Large intestine (tissue), 3 donors: Measurements from ENCODE around the gene TTLL13. TPM values are rescaled to one million over a fixed set of nuclear protein-coding genes. Genes with fewer than 3 reads are reported as not detected.
"Not testable (repeated sequence)": the region's sequence is repeated elsewhere in the genome, so short reads cannot be mapped to it uniquely, and the experiment has no call there.

ENCODE experiments used
- DNase-seq, 2 donors: peaks; one replicate each; pipeline versions ENCODE4 v3.0.0 to v3.0.0-alpha.2; 2013
- H3K27ac ChIP-seq: one replicate; pipeline ENCODE4 v1.5.1; 2013; ENCODE audit warnings: low read length
- H3K27me3 ChIP-seq: 2 replicates; pipeline ENCODE4 v1.6.1; 2013; ENCODE audit warnings: low read length; ENCODE audit not compliant: control insufficient read depth, insufficient read depth
- H3K36me3 ChIP-seq: 2 replicates; pipeline ENCODE4 v1.6.1; 2013; ENCODE audit warnings: low read length; ENCODE audit not compliant: control insufficient read depth, insufficient read depth
- H3K4me1 ChIP-seq: one replicate; pipeline ENCODE4 v1.6.1; 2013; ENCODE audit warnings: low read length; ENCODE audit not compliant: control insufficient read depth, insufficient read depth
- H3K4me3 ChIP-seq: one replicate; pipeline ENCODE4 v1.5.1; 2013; ENCODE audit warnings: low read length
- H3K9me3 ChIP-seq: one replicate; pipeline ENCODE4 v1.6.1; 2013; ENCODE audit warnings: mild to moderate bottlenecking, low read depth, low read length, moderate library complexity; ENCODE audit not compliant: control insufficient read depth
- WGBS: methylation state at CpG from one replicate; pipeline ENCODE4 v1.1.5; 2013; ENCODE audit warnings: low lambda C conversion rate; ENCODE audit not compliant: insufficient coverage; 5-methylcytosine and 5-hydroxymethylcytosine counted together
- polyA plus RNA-seq: library from polyadenylated mRNA; unstranded; fragments of 120-200 nt; gene quantifications from one replicate; pipeline ENCODE4 v1.2.1, GENCODE V29; 2013

Gene TTLL13
- polyA plus RNA-seq, 1 donor: 0.33 TPM

DNA sequence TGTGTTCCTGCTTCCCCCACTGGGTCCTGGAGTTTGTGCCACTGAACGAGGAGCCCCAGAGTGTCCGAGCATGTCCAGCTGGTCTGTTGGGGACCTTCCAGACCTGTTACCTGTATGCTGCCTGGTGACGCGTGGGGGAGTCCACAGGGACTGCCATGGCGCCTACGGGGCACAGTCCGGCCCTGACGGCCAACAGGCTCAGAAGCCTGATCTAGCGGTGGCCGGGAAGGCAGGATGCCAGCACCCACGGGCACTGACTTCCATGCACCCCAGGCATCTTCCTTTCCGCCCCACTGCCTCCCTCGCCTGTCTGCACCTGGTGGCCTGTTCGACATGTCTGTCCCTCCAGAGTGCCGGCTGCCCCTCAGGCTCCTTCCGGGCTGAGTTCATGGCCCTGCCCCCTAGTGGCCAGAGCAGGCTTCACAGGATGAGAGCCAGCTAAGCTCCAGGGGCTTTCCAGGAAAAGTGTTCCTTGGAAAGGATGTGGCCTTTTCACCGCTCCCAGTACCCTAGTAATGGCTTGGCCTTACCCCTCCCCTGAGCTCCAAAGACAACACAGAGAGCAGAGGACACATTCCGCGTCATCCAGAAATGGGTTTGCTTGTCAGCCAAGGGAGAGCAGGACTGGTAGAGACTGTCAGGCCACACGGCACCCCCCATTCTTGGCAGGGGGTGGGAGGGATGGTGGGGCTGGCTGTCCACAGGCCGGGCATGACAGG is 51.8 kb downstream of the TTLL13 start:
- Histone ChIP-seq H3K4me3 (no peak overlapping the region), H3K4me1 (peaks cover 2% of the 10 kb centered on the region), H3K27me3 (no peaks in the 10 kb centered on the region), H3K36me3 (no peaks in the 10 kb centered on the region), H3K27ac (no peak overlapping the region), H3K9me3 (no peaks in the 10 kb centered on the region)
- no CpG with 5 or more reads among the region's 21 CpGs for WGBS
- peak in 1 of 2 donors; percentile 51 for DNase-seq

DNA sequence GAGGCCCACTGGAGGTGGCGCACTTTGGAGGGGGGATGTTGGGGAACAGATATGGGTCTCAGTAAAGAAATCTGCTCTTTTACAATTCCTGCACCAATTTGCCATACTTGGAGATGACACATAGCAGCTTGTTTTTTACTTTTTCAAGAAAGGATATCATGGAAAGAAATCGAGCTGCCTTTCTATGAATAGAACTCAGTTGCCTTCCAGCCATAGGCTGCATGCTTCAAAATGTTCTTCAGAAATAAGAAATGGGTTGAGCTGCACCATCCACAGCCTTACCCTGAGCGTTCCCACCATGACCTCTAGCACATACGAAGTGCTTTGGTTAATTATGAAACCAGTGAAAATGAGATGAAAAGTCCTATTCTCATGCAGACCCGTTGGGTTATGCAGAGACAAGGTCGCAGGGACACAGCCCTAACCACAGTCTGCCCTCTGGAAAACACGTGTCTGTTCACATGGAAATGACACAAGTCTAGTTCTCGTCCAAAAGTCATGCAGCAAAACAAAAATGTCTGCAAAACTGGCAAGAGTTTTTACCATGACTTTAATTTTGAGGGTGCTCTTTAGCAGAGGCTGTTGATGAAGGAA is 52.4 kb downstream of the TTLL13 start:
- Histone ChIP-seq H3K4me1 (peaks cover 7% of the 10 kb centered on the region), H3K27ac (no peak overlapping the region), H3K9me3 (no peaks in the 10 kb centered on the region), H3K36me3 (no peaks in the 10 kb centered on the region), H3K27me3 (no peaks in the 10 kb centered on the region), H3K4me3 (no peak overlapping the region)
- DNase-seq: no peak
- no CpG with 5 or more reads among the region's 8 CpGs for WGBS

DNA sequence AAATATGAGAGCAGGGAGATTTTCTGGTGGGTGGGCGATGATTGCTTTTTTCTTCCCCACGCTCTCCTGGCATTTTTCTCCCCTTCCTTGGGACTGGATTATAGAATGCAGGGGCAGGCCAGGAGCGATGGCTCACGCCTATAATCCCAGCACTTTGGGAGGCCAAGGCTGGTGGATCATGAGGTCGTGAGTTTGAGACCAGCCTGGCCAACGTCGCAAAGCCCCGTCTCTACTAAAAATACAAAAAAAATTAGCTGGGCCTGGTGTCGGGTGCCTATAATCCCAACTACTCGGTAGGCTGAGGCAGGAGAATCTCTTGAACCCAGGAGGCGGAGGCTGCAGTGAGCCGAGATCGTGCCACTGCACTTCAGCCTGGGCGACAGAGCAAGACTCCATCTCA is 56.0 kb downstream of the TTLL13 start:
- H3K36me3 ChIP-seq, H3K4me3 ChIP-seq, H3K9me3 ChIP-seq, H3K27ac ChIP-seq, DNase-seq, H3K4me1 ChIP-seq, H3K27me3 ChIP-seq: not testable (repeated sequence)
- WGBS: no CpG with 5 or more reads among the region's 14 CpGs

DNA sequence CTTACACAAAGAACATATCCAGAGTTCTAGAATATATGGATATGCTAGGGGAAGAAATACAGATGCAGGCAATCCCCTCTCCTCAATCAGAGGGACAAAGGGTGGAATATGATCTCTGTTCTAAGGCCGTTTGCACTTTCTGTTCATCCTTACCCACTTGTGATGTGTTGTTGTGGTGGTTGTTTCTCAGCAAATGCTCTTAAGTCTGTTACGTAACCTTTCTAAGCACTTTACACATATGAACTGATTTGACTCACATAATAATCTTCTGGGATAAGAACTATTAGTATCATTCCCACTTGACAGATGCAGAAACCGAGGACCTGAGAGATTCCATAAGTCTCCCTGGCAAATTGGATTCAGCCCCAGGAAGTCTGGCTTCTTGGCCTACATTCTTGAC is 56.6 kb downstream of the TTLL13 start:
- H3K4me1 ChIP-seq: peaks cover 7% of the 10 kb centered on the region
- 100% methylated on average over 1 of the region's 3 CpGs for WGBS

DNA sequence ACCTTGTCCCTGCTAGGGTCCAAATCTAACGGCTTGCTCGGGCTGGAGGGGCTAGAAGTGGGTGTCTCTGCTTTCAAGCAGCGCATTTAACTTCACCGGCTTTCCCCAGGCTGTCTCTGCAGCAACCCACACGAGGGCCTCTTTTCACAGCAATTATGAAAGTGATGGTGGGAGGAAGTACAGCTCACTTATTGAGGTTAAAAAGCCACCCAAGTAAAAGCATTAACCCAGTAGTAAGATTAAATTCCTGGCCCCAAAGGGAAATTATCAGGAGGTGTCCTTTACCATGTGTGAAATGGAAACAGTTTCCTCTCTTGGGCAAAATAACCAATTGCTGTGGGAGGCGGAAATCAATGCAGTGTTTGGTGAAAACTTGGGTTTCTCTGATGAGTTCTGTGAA is 57.2 kb downstream of the TTLL13 start:
- WGBS: no CpG with 5 or more reads among the region's 6 CpGs
- Histone ChIP-seq H3K4me3 (no peak overlapping the region), H3K36me3 (no peaks in the 10 kb centered on the region), H3K9me3 (no peaks in the 10 kb centered on the region), H3K4me1 (peaks cover 7% of the 10 kb centered on the region), H3K27me3 (no peaks in the 10 kb centered on the region), H3K27ac (no peak overlapping the region)
- no peak for DNase-seq

More for the DNA sequence above, 56.6 kb downstream of the TTLL13 start:
- DNase-seq: peak in 1 of 2 donors; percentile 13
- H3K4me3 ChIP-seq: no peak overlapping the region
- H3K36me3 ChIP-seq: no peaks in the 10 kb centered on the region
- no peaks in the 10 kb centered on the region for H3K9me3 ChIP-seq
- no peaks in the 10 kb centered on the region for H3K27me3 ChIP-seq
- no peak overlapping the region for H3K27ac ChIP-seq

DNA sequence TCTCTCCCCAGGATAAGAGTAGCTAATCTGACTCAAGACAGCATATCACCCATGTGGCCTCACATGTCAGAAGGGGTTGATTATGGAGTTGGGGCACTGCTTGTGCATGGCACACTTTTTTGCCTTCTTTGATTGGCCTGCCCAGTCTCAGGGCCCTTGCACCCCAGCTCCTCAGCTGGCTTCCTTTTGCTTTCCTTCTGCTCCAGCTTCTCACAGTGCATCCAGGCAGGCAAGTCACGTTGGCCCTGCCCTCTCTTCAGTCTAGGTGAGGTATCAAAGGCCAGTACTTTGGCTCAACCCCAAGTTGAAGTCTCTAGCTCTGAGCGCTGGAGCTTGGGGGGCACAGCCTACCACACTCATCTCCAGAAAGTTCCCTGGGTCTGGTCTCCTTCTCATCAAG is 58.3 kb downstream of the TTLL13 start:
- Histone ChIP-seq H3K9me3 (no peaks in the 10 kb centered on the region), H3K4me3 (no peak overlapping the region), H3K27ac (no peak overlapping the region), H3K4me1 (peaks cover 7% of the 10 kb centered on the region), H3K27me3 (no peaks in the 10 kb centered on the region), H3K36me3 (no peaks in the 10 kb centered on the region)
- no CpG with 5 or more reads among the region's 2 CpGs for WGBS
- no peak for DNase-seq

DNA sequence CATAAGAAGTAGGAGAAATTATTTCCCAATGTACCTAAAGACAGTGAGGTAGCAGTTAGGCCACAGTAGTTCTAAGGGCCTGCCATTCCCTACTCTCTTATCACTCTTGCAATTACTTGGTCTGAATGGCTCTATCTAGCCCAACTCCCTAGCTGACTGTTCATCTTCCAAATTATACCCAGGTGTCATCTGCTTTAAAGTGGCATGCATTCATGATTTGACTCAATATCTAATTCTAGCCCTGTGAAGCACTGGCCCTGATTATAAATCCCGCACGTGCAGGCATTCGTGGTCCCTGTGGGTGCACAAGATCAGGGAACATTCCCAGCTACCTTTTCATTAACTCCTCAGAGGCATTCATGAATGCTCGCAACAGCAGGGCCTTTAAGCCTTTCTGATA is 59.7 kb downstream of the TTLL13 start:
- no peaks in the 10 kb centered on the region for H3K36me3 ChIP-seq
- peaks cover 7% of the 10 kb centered on the region for H3K4me1 ChIP-seq
- WGBS: no CpG with 5 or more reads among the region's 4 CpGs
- H3K27ac ChIP-seq: no peak overlapping the region
- no peaks in the 10 kb centered on the region for H3K27me3 ChIP-seq
- DNase-seq: no peak
- no peaks in the 10 kb centered on the region for H3K9me3 ChIP-seq
- no peak overlapping the region for H3K4me3 ChIP-seq

Other genes with a start within 250 kb of the TTLL13 start
- 22.6 TPM for gene ZNF710, start 248.2 kb upstream of the TTLL13 start, polyA plus RNA-seq
- 85.2 TPM for gene IDH2, start 147.1 kb upstream of the TTLL13 start, polyA plus RNA-seq
- gene SEMA4B, start 48.2 kb upstream of the TTLL13 start, polyA plus RNA-seq: 57.7 TPM
- gene CIB1, start 15.6 kb upstream of the TTLL13 start, polyA plus RNA-seq: 87.1 TPM
- gene GDPGP1, start 15.3 kb upstream of the TTLL13 start, polyA plus RNA-seq: 7.8 TPM
- gene NGRN, start 16.1 kb downstream of the TTLL13 start, polyA plus RNA-seq: 76.1 TPM
- 6.0 TPM for gene ZNF774, start 102.7 kb downstream of the TTLL13 start, polyA plus RNA-seq
- 90.9 TPM for gene IQGAP1, start 138.7 kb downstream of the TTLL13 start, polyA plus RNA-seq